GM18511 (cell line): Measurements from ENCODE around the gene WDR54.
"Not testable (repeated sequence)": the region's sequence is repeated elsewhere in the genome, so short reads cannot be mapped to it uniquely, and the experiment has no call there.

Source experiments
- ATAC-seq: cut with Tn5 transposase; IDR thresholded peaks from one replicate; pipeline ENCODE4 v1.9.1; 2021; ENCODE audit warnings: mild to moderate bottlenecking, moderate library complexity; ENCODE audit not compliant: unreplicated experiment

Gene WDR54

DNA sequence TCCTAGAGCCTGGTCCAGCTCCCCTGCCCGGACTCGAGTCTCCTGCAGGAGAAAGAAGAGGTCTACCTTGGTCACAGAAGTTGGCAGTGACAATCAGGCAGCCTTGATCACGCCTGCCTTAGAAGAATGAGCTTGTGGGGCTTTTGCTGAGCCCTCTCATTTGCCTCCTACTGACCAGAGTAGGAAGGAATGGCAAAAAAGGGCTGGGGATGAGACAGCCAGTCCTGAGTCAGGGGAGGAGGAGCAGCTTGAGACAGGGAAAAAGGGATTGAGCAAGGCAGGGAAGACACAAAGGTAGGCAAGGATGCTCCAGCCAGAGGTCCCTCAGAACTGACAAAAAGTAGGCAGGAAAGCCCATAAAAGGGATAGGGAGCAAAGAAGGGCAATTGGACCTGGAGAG lies 6.0 kb downstream of the WDR54 start:
- no peak for ATAC-seq

- no peak for ATAC-seq
Observed at GRCh38 chr2:74428675-74429074, 7.1 kb downstream of the WDR54 start.

DNA sequence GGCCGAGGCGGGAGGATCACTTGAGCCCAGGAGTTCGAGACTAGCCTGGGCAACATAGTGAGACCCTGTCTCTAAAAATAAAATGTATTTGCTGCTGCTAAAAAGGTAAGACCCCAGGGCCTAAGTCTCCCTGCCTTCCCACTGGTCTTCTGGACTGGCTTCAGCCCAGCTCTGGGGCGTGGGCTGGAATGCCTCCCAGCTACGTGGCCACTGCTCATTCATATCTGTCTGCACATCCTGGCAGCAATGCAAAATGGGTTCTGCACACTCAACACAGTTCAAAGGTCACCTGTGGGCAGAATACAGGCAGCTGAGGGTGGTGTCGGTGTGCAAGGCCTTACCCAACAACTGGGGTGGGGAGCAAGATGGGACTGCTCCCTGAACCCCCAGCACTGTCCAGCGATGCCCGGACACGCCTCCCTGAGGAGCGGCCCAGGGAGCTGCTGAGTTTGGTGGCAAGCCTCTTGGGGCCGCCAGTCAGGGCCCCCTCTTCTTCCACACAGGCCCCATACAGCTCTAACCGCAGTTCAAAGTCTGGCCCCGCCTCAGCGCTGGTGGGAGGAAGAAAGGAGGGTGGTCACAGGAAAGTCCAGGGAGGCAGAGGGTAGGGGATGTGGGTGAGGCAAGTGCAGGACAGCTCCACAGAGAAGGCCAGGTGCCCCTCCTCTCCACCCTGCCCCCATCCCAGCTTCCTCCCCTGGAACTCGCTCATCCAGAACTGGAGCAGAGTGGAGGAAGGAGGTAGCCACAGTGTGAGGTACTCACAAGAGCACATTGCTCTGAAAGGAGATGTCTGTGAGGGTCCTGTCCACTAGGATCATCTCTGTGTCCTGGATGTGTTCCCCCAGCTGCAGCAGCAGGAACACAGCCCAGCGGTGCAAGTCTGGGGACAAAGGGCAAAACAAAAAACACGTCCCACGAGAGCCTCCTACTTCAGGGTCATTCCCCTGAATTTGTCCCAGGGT lies 8.2 kb downstream of the WDR54 start:
- ATAC-seq: no peak

DNA sequence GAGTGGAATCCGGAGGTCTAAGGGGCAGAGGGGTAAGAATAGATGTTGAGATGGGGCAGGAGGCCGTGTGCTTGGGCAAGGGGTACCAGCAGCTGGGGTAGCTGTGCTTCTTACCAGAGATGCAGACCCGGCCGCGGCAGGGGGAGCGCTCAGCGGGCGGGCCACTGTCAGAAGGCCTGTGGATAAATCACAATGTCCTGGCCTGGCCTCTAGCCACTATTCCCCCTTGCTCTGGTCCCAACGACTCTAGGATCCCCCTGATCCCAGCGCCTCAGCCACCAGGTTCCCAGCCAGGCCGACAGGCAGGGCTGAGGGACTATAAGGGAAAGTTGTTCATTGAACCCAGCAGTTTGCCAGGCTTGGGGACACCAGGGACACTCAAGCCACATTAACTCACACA lies 9.0 kb downstream of the WDR54 start:
- no peak for ATAC-seq

DNA sequence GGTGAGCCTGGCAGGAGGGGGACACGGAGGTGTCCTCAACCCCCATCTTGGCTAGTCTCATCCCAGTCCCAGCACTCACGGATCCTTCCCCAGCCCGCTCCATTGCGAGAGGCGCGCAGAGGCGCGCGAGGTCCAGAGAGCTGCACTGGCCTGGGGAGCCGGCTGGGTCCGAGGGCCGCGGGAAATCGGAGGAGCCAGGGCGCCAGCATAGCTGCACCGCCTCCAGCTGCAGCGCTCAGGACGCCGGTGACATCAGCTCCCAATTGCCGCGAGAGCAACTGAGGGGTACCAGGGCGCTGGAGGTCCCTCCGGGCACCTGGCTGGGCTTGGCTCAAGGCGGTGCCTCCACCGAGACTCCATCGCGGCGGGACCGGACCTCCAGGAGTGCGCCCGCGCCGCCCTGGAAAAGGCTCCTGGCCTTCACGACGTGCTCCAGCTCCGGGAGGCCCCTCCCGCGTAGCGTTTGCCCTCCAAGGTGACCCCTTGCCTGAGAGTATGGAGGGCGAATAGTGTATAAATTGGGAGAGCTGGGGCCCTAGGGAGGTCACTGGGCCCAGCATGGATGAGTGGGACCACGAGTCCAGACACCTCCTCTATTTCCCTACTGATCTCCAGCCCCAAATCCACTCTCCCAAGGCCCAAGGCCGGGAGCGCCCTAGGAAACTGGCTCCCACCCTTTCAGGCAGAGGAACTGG lies 14.7 kb downstream of the WDR54 start:
- ATAC-seq: no peak

- ATAC-seq: no peak
Observed at GRCh38 chr2:74436848-74437695, 15.5 kb downstream of the WDR54 start.

GRCh38 chr2:74438248-74438647 lies 16.7 kb downstream of the WDR54 start:
- ATAC-seq: no peak

- no peak for ATAC-seq
Observed at GRCh38 chr2:74439373-74439772, 17.8 kb downstream of the WDR54 start.

- ATAC-seq: peak; percentile 1
Observed at GRCh38 chr2:74439803-74440377, 18.4 kb downstream of the WDR54 start.

DNA sequence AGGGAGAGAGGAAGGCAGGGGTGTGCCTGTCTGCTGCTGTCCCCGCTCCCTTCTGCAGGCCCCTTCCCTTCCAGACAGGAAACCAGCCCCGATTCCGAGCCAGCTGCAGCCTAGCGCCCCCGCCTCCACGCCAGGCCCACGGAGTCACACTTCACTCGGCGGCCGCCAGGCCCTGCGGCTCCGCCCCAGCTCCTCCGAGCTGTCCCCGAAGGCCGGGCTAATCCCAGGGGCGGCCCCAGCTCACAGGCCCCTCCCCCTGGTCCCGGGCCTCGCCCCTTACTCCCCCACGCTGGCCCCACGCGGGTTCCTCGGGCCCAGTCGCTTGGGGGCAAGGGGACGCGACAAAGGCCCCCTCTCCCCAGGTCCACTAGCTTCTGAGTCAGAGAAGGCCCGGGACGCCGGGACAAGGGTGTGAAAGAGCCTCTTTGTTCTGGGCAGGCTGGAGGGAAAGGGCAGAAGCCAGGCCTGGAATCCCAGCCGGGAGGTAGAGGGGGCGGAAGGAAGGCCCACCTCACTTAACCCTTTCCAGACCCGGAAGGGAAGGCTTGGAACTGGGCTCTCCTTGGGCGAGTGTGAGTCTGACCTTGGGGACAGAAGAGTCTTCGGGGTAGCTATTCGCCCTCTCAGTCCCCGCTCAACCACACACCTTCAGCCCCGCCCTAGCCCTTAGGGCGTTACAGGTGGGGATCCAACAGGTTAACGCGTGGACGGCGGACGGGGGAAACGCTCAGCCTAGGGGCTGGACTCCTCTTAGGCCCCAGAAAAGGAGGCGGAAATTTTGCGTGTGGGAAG lies 19.0 kb downstream of the WDR54 start:
- peak; percentile 88 for ATAC-seq

- no peak for ATAC-seq
Observed at GRCh38 chr2:74441170-74441689, 19.7 kb downstream of the WDR54 start.

DNA sequence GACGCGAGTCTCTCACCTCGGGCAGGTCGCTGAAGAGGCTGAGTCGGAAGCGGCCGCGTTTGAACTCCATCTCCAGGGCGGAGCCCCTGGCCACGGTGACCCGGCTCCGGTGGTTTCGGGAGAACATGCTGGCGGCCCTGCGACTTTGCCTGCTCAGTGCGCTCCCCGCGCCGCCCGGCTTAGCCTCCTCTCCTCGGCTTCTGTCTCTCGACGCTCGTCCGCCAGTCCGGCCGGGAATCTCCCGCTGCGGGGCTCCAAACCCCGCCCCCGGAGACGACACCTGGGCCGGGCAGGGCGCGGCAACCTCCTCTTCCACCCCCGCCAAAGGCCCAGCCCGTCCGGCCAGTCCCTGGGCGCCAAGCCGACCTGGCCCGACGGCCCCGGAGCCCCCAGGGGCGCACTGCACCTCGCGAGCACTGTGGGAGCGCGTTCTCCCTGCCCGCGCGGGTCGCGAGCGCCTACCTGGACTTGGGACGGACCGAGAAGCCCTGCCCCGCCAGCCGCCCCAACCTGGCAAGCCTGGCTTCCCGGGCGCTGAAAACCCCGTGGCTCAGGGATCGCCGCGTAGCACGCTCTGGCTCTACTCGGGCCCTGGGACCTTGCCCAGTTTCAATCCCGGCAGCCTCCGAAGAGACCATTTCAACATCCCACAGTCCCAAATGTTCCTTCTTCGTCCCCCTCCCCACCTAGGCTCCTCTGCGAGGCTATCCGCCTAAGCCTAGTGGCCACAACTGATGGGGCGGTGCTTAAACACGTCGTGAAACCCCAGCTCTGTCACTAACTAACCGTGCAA lies 20.4 kb downstream of the WDR54 start, which contains the start of gene RTKN:
Gene RTKN (minus strand): TSS at position 248 of the 793 bp plus-strand sequence. CDS start 121 bp downstream, at position 127.
- peak; percentile 33 for ATAC-seq

DNA sequence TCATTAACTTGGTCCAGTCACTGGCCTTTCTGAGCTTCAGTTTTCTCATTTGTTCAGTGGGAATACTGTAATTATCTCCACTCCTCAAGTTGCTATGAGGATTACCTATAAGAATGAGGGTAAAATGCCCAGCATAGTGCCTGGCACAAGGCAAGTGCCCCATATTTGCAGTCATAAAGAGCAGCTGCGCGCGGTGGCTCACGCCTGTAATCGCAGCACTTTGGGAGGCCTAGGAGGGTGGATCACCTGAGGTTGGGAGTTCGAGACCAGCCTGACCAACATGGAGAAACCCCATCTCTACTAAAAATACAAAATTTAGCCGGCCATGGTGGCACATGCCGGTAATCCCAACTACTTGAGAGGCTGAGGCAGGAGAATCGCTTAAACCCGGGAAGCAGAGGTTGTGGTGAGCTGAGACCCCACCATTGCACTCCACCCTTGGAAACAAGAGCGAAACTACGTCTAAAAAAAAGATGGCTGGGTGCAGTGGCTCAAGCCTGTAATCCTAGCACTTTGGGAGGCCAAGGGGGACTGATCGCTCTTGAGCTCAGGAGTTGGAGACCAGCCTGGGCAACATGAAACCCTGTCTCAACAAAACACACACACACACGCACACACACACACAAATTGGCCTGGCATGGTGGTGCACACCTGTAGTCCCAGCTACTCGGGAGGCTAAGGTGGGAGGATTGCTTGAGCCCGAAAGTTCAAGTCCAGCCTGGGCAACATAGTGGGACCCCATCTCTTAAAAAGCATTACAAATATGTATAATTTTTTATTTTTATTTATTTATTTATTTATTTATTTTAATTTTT lies 21.2 kb downstream of the WDR54 start:
- ATAC-seq: not testable (repeated sequence)

- no peak for ATAC-seq
Observed at GRCh38 chr2:74444498-74445318, 23.2 kb downstream of the WDR54 start.

GRCh38 chr2:74447230-74447999 lies 25.9 kb downstream of the WDR54 start:
- no peak for ATAC-seq

- ATAC-seq: no peak
Observed at GRCh38 chr2:74448771-74449170, 27.2 kb downstream of the WDR54 start.
